H9 (cell line): ENCODE results near the gene TLE5. TPM values are rescaled to one million over a fixed set of nuclear protein-coding genes. Genes with fewer than 3 reads are reported as not detected.

Source experiments
- DNase-seq: peaks from one replicate; pipeline ENCODE4 v3.0.0-alpha.2; 2017
- H2AFZ ChIP-seq: one replicate; pipeline ENCODE4 v1.6.1; 2013; ENCODE audit warnings: mild to moderate bottlenecking, low read length, control low read depth, moderate library complexity
- H2AK5ac ChIP-seq: 2 replicates; pipeline ENCODE4 v1.6.1; 2013; ENCODE audit warnings: low read length, control low read depth, mixed read lengths; ENCODE audit not compliant: insufficient read length
- H2BK120ac ChIP-seq: one replicate; pipeline ENCODE4 v1.6.1; 2013; ENCODE audit warnings: low read depth, mild to moderate bottlenecking, low read length, control low read depth, inconsistent platforms; ENCODE audit not compliant: poor library complexity, severe bottlenecking
- H2BK12ac ChIP-seq: 2 replicates; pipeline ENCODE4 v1.6.1; 2013; ENCODE audit warnings: low read length, control low read depth, mixed read lengths, low read depth; ENCODE audit not compliant: insufficient read length
- H2BK15ac ChIP-seq: 2 replicates; pipeline ENCODE4 v1.6.1; 2013; ENCODE audit warnings: low read depth, low read length, control low read depth
- H2BK20ac ChIP-seq: one replicate; pipeline ENCODE4 v1.6.1; 2013; ENCODE audit warnings: low read depth, mild to moderate bottlenecking, low read length, control low read depth, inconsistent platforms; ENCODE audit not compliant: poor library complexity, severe bottlenecking
- H2BK5ac ChIP-seq: 2 replicates; pipeline ENCODE4 v1.6.1; 2013; ENCODE audit warnings: low read length, control low read depth, mixed read lengths; ENCODE audit not compliant: insufficient read length
- H3K14ac ChIP-seq: 2 replicates; pipeline ENCODE4 v1.6.1; 2013; ENCODE audit warnings: low read length, control low read depth; ENCODE audit not compliant: insufficient read depth
- H3K18ac ChIP-seq: 2 replicates; pipeline ENCODE4 v1.6.1; 2013; ENCODE audit warnings: low read depth, mild to moderate bottlenecking, mixed read lengths, low read length, control low read depth; ENCODE audit not compliant: insufficient read length
- H3K23ac ChIP-seq: 2 replicates; pipeline ENCODE4 v1.6.1; 2013; ENCODE audit warnings: low read length, control low read depth, mixed read lengths, low read depth; ENCODE audit not compliant: insufficient read length
- H3K23me2 ChIP-seq: 2 replicates; pipeline ENCODE4 v1.6.1; 2013; ENCODE audit warnings: low read depth, mild to moderate bottlenecking, mixed read lengths, low read length, control low read depth; ENCODE audit not compliant: insufficient read length, poor library complexity, severe bottlenecking
- H3K27ac ChIP-seq: 2 replicates; pipeline ENCODE4 v1.5.1; 2013; ENCODE audit warnings: low read length, control low read depth, mixed read lengths, low read depth; ENCODE audit not compliant: insufficient read length
- H3K27me3 ChIP-seq: 2 replicates; pipeline ENCODE4 v1.6.1; 2013; ENCODE audit warnings: low read length, control low read depth, inconsistent platforms; ENCODE audit not compliant: insufficient read depth
- H3K4ac ChIP-seq: 2 replicates; pipeline ENCODE4 v1.6.1; 2013; ENCODE audit warnings: low read depth, mild to moderate bottlenecking, control low read depth, inconsistent platforms, low read length, moderate library complexity
- H3K4me1 ChIP-seq: 2 replicates; pipeline ENCODE4 v1.6.1; 2013; ENCODE audit warnings: low read length, control low read depth, inconsistent platforms; ENCODE audit not compliant: insufficient read depth
- H3K4me2 ChIP-seq: 2 replicates; pipeline ENCODE4 v1.6.1; 2013; ENCODE audit warnings: low read length, control low read depth, mixed read lengths; ENCODE audit not compliant: insufficient read length, insufficient read depth
- H3K56ac ChIP-seq: 2 replicates; pipeline ENCODE4 v1.6.1; 2013; ENCODE audit warnings: low read depth, mild to moderate bottlenecking, mixed read lengths, low read length, control low read depth; ENCODE audit not compliant: insufficient read length
- H3K79me1 ChIP-seq: 2 replicates; pipeline ENCODE4 v1.6.1; 2013; ENCODE audit warnings: low read depth, mild to moderate bottlenecking, moderate library complexity, low read length, control low read depth, inconsistent platforms; ENCODE audit not compliant: insufficient read depth, poor library complexity, severe bottlenecking
- H3K79me2 ChIP-seq: 2 replicates; pipeline ENCODE4 v1.6.1; 2013; ENCODE audit warnings: low read length, control low read depth, inconsistent platforms; ENCODE audit not compliant: insufficient read depth
- H3K9ac ChIP-seq: 2 replicates; pipeline ENCODE4 v1.6.1; 2013; ENCODE audit warnings: low read length, control low read depth, mixed read lengths; ENCODE audit not compliant: insufficient read length; ENCODE audit errors: extremely low read depth
- H3K9me3 ChIP-seq: one replicate; pipeline ENCODE4 v1.6.1; 2013; ENCODE audit warnings: low read depth, low read length, inconsistent platforms; ENCODE audit not compliant: control insufficient read depth
- H3T11ph ChIP-seq: one replicate; pipeline ENCODE4 v1.6.1; 2013; ENCODE audit warnings: mild to moderate bottlenecking, low read length, control low read depth, inconsistent platforms
- H4K20me1 ChIP-seq: one replicate; pipeline ENCODE4 v1.6.1; 2013; ENCODE audit not compliant: control insufficient read depth, insufficient read length, insufficient read depth
- H4K5ac ChIP-seq: 2 replicates; pipeline ENCODE4 v1.6.1; 2013; ENCODE audit warnings: low read depth, mild to moderate bottlenecking, mixed read lengths, low read length, control low read depth; ENCODE audit not compliant: insufficient read length
- H4K8ac ChIP-seq: replicated peaks from 2 replicates; pipeline ENCODE4 v1.6.1; 2013; ENCODE audit warnings: low read length, control low read depth, mixed read lengths, low read depth; ENCODE audit not compliant: insufficient read length
- H4K91ac ChIP-seq: 2 replicates; pipeline ENCODE4 v1.6.1; 2013; ENCODE audit warnings: low read depth, mild to moderate bottlenecking, moderate library complexity, mixed read lengths, low read length, control low read depth; ENCODE audit not compliant: insufficient read length
- H3K27ac Mint-ChIP-seq, 3 experiments: 2 replicates in 2 of 3; 3 replicates in 1 of 3; pipeline ENCODE4 v1.8.0; 2020 to 2021; ENCODE audit warnings: mixed read lengths in 3 of 3, mild to moderate bottlenecking in 1 of 3, moderate library complexity in 1 of 3
- H3K27me3 Mint-ChIP-seq: 2 replicates; pipeline ENCODE4 v1.8.0; 2021; ENCODE audit warnings: low read depth, mild to moderate bottlenecking, moderate library complexity, mixed read lengths
- H3K36me3 Mint-ChIP-seq, 3 experiments: 2 replicates in 2 of 3; 3 replicates in 1 of 3; pipeline ENCODE4 v1.8.0; 2020 to 2021; ENCODE audit warnings: low read depth in 3 of 3, mixed read lengths in 3 of 3; ENCODE audit not compliant: insufficient read depth in 1 of 3
- H3K4me1 Mint-ChIP-seq, 2 experiments: 2 replicates each; pipeline ENCODE4 v1.8.0; 2020; ENCODE audit warnings: mixed read lengths in 2 of 2
- H3K4me3 Mint-ChIP-seq, 2 experiments: 2 replicates in 1 of 2; 3 replicates in 1 of 2; pipeline ENCODE4 v1.8.0; 2020 to 2021; ENCODE audit warnings: mild to moderate bottlenecking in 2 of 2, mixed read lengths in 2 of 2, moderate library complexity in 1 of 2
- H3K9me3 Mint-ChIP-seq, 2 experiments: 2 replicates in 1 of 2; 3 replicates in 1 of 2; pipeline ENCODE4 v1.8.0; 2020; ENCODE audit warnings: mild to moderate bottlenecking in 2 of 2, mixed read lengths in 2 of 2, moderate library complexity in 1 of 2
- total RNA-seq: library from RNA; stranded (reverse); gene quantifications from 2 replicates; pipeline ENCODE4 v1.2.1, GENCODE V29; 2021
- TF ChIP-seq, protein P1 (sequence below): fragments of 200-600 bp; sonication (generic); conservative IDR thresholded peaks from 3 replicates; pipeline ENCODE4 v1.8.0; 2021; ENCODE audit warnings: antibody characterized with exemption, mild to moderate bottlenecking

TLE5 gene
- total RNA-seq, 1 experiment from 2014 or later = 221 TPM

DNA sequence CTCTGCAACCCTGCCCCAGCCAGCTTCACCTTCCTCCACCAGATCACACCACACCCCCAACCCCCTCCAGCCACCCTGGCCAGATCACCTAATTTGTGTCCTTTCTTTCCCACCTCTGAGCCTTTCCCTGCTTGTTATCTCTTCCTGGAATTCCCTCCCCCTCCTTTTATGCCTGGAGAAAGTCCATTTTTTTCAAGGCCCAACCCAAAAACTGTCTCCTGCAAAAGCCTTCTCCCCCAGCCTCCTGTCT is 28.0 kb downstream of the TLE5 start:
- TF ChIP-seq, protein P1, sequence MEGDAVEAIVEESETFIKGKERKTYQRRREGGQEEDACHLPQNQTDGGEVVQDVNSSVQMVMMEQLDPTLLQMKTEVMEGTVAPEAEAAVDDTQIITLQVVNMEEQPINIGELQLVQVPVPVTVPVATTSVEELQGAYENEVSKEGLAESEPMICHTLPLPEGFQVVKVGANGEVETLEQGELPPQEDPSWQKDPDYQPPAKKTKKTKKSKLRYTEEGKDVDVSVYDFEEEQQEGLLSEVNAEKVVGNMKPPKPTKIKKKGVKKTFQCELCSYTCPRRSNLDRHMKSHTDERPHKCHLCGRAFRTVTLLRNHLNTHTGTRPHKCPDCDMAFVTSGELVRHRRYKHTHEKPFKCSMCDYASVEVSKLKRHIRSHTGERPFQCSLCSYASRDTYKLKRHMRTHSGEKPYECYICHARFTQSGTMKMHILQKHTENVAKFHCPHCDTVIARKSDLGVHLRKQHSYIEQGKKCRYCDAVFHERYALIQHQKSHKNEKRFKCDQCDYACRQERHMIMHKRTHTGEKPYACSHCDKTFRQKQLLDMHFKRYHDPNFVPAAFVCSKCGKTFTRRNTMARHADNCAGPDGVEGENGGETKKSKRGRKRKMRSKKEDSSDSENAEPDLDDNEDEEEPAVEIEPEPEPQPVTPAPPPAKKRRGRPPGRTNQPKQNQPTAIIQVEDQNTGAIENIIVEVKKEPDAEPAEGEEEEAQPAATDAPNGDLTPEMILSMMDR = no peak
- Histone ChIP-seq H3T11ph (no peak overlapping the region), H3K14ac (no peak overlapping the region), H3K79me2 (no peaks in the 10 kb centered on the region), H3K9ac (no peak overlapping the region), H3K18ac (no peak overlapping the region), H4K5ac (no peak overlapping the region), H3K27me3 (no peaks in the 10 kb centered on the region; the same call in 1 of the 2 replicates), H3K23ac (no peak overlapping the region), H3K79me1 (no peaks in the 10 kb centered on the region), H4K20me1 (no peaks in the 10 kb centered on the region), H2BK15ac (no peak overlapping the region), H3K4me1 (peaks cover 2% of the 10 kb centered on the region; the same call in 1 of the 2 replicates), H3K9me3 (no peaks in the 10 kb centered on the region), H2BK5ac (no peak overlapping the region), H3K56ac (no peak overlapping the region), H4K91ac (no peak overlapping the region), H3K27ac (no peak overlapping the region), H3K4me2 (no peak overlapping the region), H3K4ac (no peak overlapping the region), H4K8ac (no peak overlapping the region), H2BK12ac (no peak overlapping the region), H2BK20ac (no peak overlapping the region), H3K23me2 (peaks cover 11% of the 10 kb centered on the region), H2AFZ (no peak overlapping the region), H2AK5ac (no peak overlapping the region), H2BK120ac (no peak overlapping the region)
- Mint-ChIP-seq H3K36me3 (no peaks in the 10 kb centered on the region), H3K27ac (no peak overlapping the region), H3K4me3 (peak overlapping the region in 1 of 2 experiments; percentile 89; a peak in 3 of 5 replicates), H3K9me3 (peaks cover 0 to 6% of the 10 kb centered on the region in 2 experiments; a peak in 2 of 5 replicates), H3K4me1 (peaks cover 16 to 29% of the 10 kb centered on the region in 2 experiments), H3K27me3 (peaks cover 90% of the 10 kb centered on the region)
- DNase-seq = no peak
